Trophoblast cell (in vitro differentiated cells and primary cell): ENCODE measurements around the gene RFX3.

Experiments used
- DNase-seq, 2 donors: peaks; one replicate each; pipeline ENCODE4 v3.0.0-alpha.2; 2016
- H2AFZ ChIP-seq: 2 replicates; pipeline ENCODE4 v1.6.1; 2013; ENCODE audit warnings: low read length, moderate library complexity, mild to moderate bottlenecking; ENCODE audit not compliant: insufficient read depth, poor library complexity
- H2AK5ac ChIP-seq: 2 replicates; pipeline ENCODE4 v1.6.1; 2013; ENCODE audit warnings: mild to moderate bottlenecking, low read length
- H2BK120ac ChIP-seq: 2 replicates; pipeline ENCODE4 v1.6.1; 2013; ENCODE audit warnings: low read length, mild to moderate bottlenecking, moderate library complexity; ENCODE audit not compliant: insufficient read depth, poor library complexity
- H2BK12ac ChIP-seq: 2 replicates; pipeline ENCODE4 v1.6.1; 2013; ENCODE audit warnings: mild to moderate bottlenecking, low read length, moderate library complexity
- H2BK5ac ChIP-seq: 2 replicates; pipeline ENCODE4 v1.6.1; 2013; ENCODE audit warnings: low read length, low read depth, moderate library complexity, mild to moderate bottlenecking; ENCODE audit not compliant: poor library complexity
- H3K14ac ChIP-seq: 2 replicates; pipeline ENCODE4 v1.6.1; 2013; ENCODE audit warnings: mild to moderate bottlenecking, low read length
- H3K18ac ChIP-seq: 2 replicates; pipeline ENCODE4 v1.6.1; 2013; ENCODE audit warnings: mild to moderate bottlenecking, low read length
- H3K23ac ChIP-seq: 2 replicates; pipeline ENCODE4 v1.6.1; 2013; ENCODE audit warnings: low read length
- H3K27ac ChIP-seq: 2 replicates; pipeline ENCODE4 v1.5.1; 2013; ENCODE audit warnings: low read depth, mild to moderate bottlenecking, inconsistent platforms, low read length, moderate library complexity
- H3K27me3 ChIP-seq: 2 replicates; pipeline ENCODE4 v1.6.1; 2013; ENCODE audit warnings: inconsistent platforms, mild to moderate bottlenecking, low read length, moderate library complexity; ENCODE audit not compliant: insufficient read depth
- H3K36me3 ChIP-seq, 2 experiments: 1 replicate in 1 of 2; 2 replicates in 1 of 2; pipeline ENCODE4 v1.6.1; 2013; ENCODE audit warnings: low read length in 2 of 2, mild to moderate bottlenecking in 2 of 2, moderate library complexity in 1 of 2; ENCODE audit not compliant: insufficient read depth in 2 of 2, control insufficient read depth in 1 of 2
- H3K4ac ChIP-seq: 2 replicates; pipeline ENCODE4 v1.6.1; 2013; ENCODE audit warnings: low read depth, mild to moderate bottlenecking, low read length, moderate library complexity
- H3K4me1 ChIP-seq, 2 experiments: 1 replicate in 1 of 2; 2 replicates in 1 of 2; pipeline ENCODE4 v1.6.1; 2013; ENCODE audit warnings: low read length in 2 of 2, mild to moderate bottlenecking in 2 of 2, moderate library complexity in 1 of 2; ENCODE audit not compliant: insufficient read depth in 2 of 2, control insufficient read depth in 1 of 2
- H3K4me2 ChIP-seq: 2 replicates; pipeline ENCODE4 v1.6.1; 2013; ENCODE audit warnings: inconsistent platforms, mild to moderate bottlenecking, low read length, moderate library complexity
- H3K4me3 ChIP-seq: 2 replicates; pipeline ENCODE4 v1.5.1; 2013; ENCODE audit warnings: mild to moderate bottlenecking, low read depth, low read length, inconsistent platforms
- H3K79me1 ChIP-seq: one replicate; pipeline ENCODE4 v1.6.1; 2013; ENCODE audit warnings: low read length
- H3K79me2 ChIP-seq: 2 replicates; pipeline ENCODE4 v1.6.1; 2013; ENCODE audit warnings: low read length, mild to moderate bottlenecking; ENCODE audit not compliant: control insufficient read depth, insufficient read depth, poor library complexity
- H3K9ac ChIP-seq: 2 replicates; pipeline ENCODE4 v1.6.1; 2013; ENCODE audit warnings: mild to moderate bottlenecking, low read length
- H3K9me3 ChIP-seq: 2 replicates; pipeline ENCODE4 v1.6.1; 2013; ENCODE audit warnings: low read depth, mild to moderate bottlenecking, control low read depth, inconsistent platforms, low read length; ENCODE audit not compliant: insufficient read depth
- H4K12ac ChIP-seq: 2 replicates; pipeline ENCODE4 v1.6.1; 2013; ENCODE audit warnings: low read depth, mild to moderate bottlenecking, low read length, moderate library complexity
- H4K8ac ChIP-seq: 2 replicates; pipeline ENCODE4 v1.6.1; 2013; ENCODE audit warnings: low read depth, mild to moderate bottlenecking, low read length, moderate library complexity
- H4K91ac ChIP-seq: one replicate; pipeline ENCODE4 v1.6.1; 2013; ENCODE audit warnings: low read depth, mild to moderate bottlenecking, low read length, moderate library complexity
- WGBS: extraction: QIAGEN DNeasy Blood & Tissue Kit; methylation state at CpG from one replicate; pipeline ENCODE4 v1.1.7; 2013; ENCODE audit warnings: missing lambda C conversion rate; ENCODE audit not compliant: insufficient read length, insufficient coverage; ENCODE audit errors: extremely low coverage; 5-methylcytosine and 5-hydroxymethylcytosine counted together

RFX3 gene

DNA sequence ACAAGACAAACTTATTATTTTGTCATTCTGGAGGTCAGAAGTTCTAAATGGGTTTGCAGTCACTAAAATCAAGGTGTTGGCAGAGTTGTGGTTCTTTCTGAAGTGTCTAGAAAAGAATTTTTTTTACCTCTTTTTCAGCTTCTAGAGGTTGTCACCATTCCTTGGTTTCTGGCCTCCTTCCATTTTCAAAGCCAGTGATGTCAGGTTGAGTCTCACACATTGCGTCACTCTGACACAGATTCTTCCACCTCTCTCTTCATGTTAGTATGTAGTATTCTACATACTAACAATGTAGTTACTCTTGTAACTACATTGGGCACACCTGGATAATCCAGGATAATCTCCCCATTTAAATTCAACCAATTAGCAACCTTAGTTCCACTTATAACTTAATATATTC, 290.3 kb downstream of the RFX3 start:
- H3K36me3 ChIP-seq: no peaks in the 10 kb centered on the region
- WGBS: no CpG with 5 or more reads among the region's 1 CpG

DNA sequence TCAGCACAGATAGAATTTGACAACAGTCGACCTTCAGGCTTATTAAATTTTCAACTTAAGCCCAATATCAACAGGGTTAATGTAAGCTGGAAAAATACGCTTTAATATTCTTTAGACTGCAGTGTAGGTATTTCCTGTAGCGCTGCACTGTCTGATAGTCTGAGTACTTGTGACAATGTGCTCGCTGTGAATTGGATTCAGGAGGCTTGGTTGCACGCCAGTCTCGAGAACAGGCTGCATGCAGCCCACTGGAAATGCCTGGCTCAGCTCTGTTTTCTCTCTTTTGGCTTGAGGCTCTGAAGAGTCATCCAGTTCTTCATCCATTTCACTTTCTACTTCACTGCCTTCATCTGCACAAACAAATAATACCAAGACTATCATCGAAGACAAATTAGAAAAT, 300.9 kb downstream of the RFX3 start:
- Histone ChIP-seq H2BK12ac (no peak overlapping the region), H3K18ac (no peak overlapping the region), H4K8ac (no peak overlapping the region), H4K12ac (no peak overlapping the region), H2BK120ac (no peak overlapping the region), H3K23ac (no peak overlapping the region), H3K9ac (no peak overlapping the region), H3K14ac (no peak overlapping the region), H3K9me3 (no peaks in the 10 kb centered on the region), H3K27ac (no peak overlapping the region), H2BK5ac (no peak overlapping the region), H2AK5ac (no peak overlapping the region), H3K4ac (no peak overlapping the region), H3K27me3 (no peaks in the 10 kb centered on the region), H4K91ac (no peak overlapping the region), H2AFZ (no peak overlapping the region), H3K4me3 (no peak overlapping the region), H3K79me2 (no peaks in the 10 kb centered on the region), H3K4me2 (no peak overlapping the region), H3K4me1 (no peaks in the 10 kb centered on the region), H3K79me1 (no peaks in the 10 kb centered on the region), H3K36me3 (no peaks in the 10 kb centered on the region)
- no peak for DNase-seq
- no CpG with 5 or more reads among the region's 7 CpGs for WGBS

More for the DNA sequence above, 290.3 kb downstream of the RFX3 start:
- H4K91ac ChIP-seq: no peak overlapping the region
- H3K23ac ChIP-seq: no peak overlapping the region
- no peak overlapping the region for H2BK120ac ChIP-seq
- no peak overlapping the region for H2BK5ac ChIP-seq
- no peak overlapping the region for H3K14ac ChIP-seq
- no peak overlapping the region for H3K9ac ChIP-seq
- H2BK12ac ChIP-seq: no peak overlapping the region
- no peak overlapping the region for H4K12ac ChIP-seq
- no peaks in the 10 kb centered on the region for H3K4me1 ChIP-seq
- H4K8ac ChIP-seq: no peak overlapping the region
- H3K4me2 ChIP-seq: no peak overlapping the region
- no peak overlapping the region for H2AK5ac ChIP-seq
- H3K4ac ChIP-seq: no peak overlapping the region
- H3K9me3 ChIP-seq: no peaks in the 10 kb centered on the region
- no peak overlapping the region for H2AFZ ChIP-seq
- no peaks in the 10 kb centered on the region for H3K79me1 ChIP-seq
- H3K27me3 ChIP-seq: no peaks in the 10 kb centered on the region
- no peak overlapping the region for H3K27ac ChIP-seq
- no peak overlapping the region for H3K18ac ChIP-seq
- no peaks in the 10 kb centered on the region for H3K79me2 ChIP-seq
- no peak for DNase-seq
- no peak overlapping the region for H3K4me3 ChIP-seq

- Histone ChIP-seq H3K14ac (no peak overlapping the region), H3K9me3 (no peaks in the 10 kb centered on the region), H2AK5ac (no peak overlapping the region), H4K91ac (no peak overlapping the region), H2BK120ac (no peak overlapping the region), H3K27ac (no peak overlapping the region), H3K27me3 (no peaks in the 10 kb centered on the region), H2BK5ac (no peak overlapping the region), H3K79me1 (no peaks in the 10 kb centered on the region), H3K18ac (no peak overlapping the region), H3K9ac (no peak overlapping the region), H3K4ac (no peak overlapping the region), H3K4me2 (no peak overlapping the region), H3K4me1 (no peaks in the 10 kb centered on the region), H4K12ac (no peak overlapping the region), H3K23ac (no peak overlapping the region), H2BK12ac (no peak overlapping the region), H4K8ac (no peak overlapping the region), H3K36me3 (no peaks in the 10 kb centered on the region), H3K4me3 (no peak overlapping the region), H3K79me2 (no peaks in the 10 kb centered on the region), H2AFZ (no peak overlapping the region)
- no CpG with 5 or more reads among the region's 1 CpG for WGBS
- no peak for DNase-seq
Observed at GRCh38 chr9:3215658-3216057, 310.1 kb downstream of the RFX3 start.

GRCh38 chr9:3214741-3215140, 311.1 kb downstream of the RFX3 start:
- H3K9ac ChIP-seq: no peak overlapping the region
- no peak overlapping the region for H2BK12ac ChIP-seq
- H2AFZ ChIP-seq: no peak overlapping the region
- H3K79me2 ChIP-seq: no peaks in the 10 kb centered on the region
- H3K4ac ChIP-seq: no peak overlapping the region
- no peak overlapping the region for H3K27ac ChIP-seq
- no peak overlapping the region for H3K23ac ChIP-seq
- no peak overlapping the region for H2AK5ac ChIP-seq
- no peaks in the 10 kb centered on the region for H3K4me1 ChIP-seq
- no peak overlapping the region for H3K18ac ChIP-seq
- WGBS: no CpG with 5 or more reads among the region's 4 CpGs
- no peaks in the 10 kb centered on the region for H3K79me1 ChIP-seq
- DNase-seq: no peak
- no peak overlapping the region for H4K8ac ChIP-seq
- no peaks in the 10 kb centered on the region for H3K9me3 ChIP-seq
- no peak overlapping the region for H3K4me3 ChIP-seq
- H2BK120ac ChIP-seq: no peak overlapping the region
- no peak overlapping the region for H3K14ac ChIP-seq
- no peaks in the 10 kb centered on the region for H3K27me3 ChIP-seq
- no peaks in the 10 kb centered on the region for H3K36me3 ChIP-seq
- H2BK5ac ChIP-seq: no peak overlapping the region
- H4K12ac ChIP-seq: no peak overlapping the region
- no peak overlapping the region for H4K91ac ChIP-seq
- no peak overlapping the region for H3K4me2 ChIP-seq
